Neural progenitor cell (in vitro differentiated cells): ENCODE results near the gene SNUPN.

Source experiments
- CTCF ChIP-seq: fragments of 200-600 bp; sonication (generic); IDR thresholded peaks from 2 replicates; pipeline ENCODE4 v1.5.1; 2017; ENCODE audit warnings: antibody characterized with exemption, mild to moderate bottlenecking
- EZH2 ChIP-seq: fragments of 200-600 bp; sonication (generic); IDR thresholded peaks from 2 replicates; pipeline ENCODE4 v1.6.1; 2017; ENCODE audit warnings: antibody characterized with exemption, mild to moderate bottlenecking, moderate library complexity
- EZH2phosphoT487 ChIP-seq: fragments of 200-600 bp; sonication (generic); IDR thresholded peaks from 2 replicates; pipeline ENCODE4 v1.6.1; 2017; ENCODE audit warnings: antibody characterized with exemption

DNA sequence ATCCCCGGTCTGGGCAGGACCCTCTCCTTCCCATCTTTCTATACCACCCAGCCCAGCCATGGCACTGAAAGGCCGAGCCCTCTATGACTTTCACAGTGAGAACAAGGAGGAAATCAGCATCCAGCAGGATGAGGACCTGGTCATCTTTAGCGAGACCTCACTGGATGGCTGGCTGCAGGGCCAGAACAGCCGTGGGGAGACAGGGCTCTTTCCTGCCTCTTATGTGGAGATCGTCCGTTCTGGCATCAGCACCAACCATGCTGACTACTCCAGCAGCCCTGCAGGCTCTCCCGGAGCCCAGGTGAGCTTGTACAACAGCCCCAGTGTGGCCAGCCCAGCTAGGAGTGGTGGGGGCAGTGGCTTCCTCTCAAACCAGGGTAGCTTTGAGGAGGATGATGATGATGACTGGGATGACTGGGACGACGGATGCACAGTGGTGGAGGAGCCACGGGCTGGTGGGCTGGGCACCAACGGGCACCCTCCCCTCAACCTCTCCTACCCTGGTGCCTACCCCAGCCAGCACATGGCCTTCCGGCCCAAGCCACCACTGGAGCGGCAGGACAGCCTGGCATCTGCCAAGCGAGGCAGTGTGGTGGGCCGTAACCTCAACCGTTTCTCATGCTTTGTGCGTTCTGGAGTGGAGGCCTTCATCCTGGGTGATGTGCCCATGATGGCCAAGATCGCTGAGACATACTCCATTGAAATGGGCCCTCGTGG lies 23.7 kb upstream of the SNUPN start:
- TF ChIP-seq CTCF (no peak), EZH2phosphoT487 (no peak), EZH2 (no peak)
